Right lobe of liver (tissue), 6 donors: ENCODE results near the gene OPCML. TPM values are rescaled to one million over a fixed set of nuclear protein-coding genes. Genes with fewer than 3 reads are reported as not detected.

Source experiments
- ATAC-seq, 4 donors: fragments of 200-7000 bp; cut with Tn5 transposase; one replicate each; pipeline ENCODE4 v1.9.1; 2020; ENCODE audit warnings: mild to moderate bottlenecking in 4 of 4, moderate library complexity in 4 of 4
- DNase-seq, 3 donors: peaks; one replicate each; pipeline ENCODE4 v3.0.0-alpha.2; 2020
- H3K27ac ChIP-seq, 3 donors: fragments of 200-600 bp; one replicate each; pipeline ENCODE4 v1.8.0; 2022
- H3K27me3 ChIP-seq, 2 donors: fragments of 200-600 bp; one replicate each; pipeline ENCODE4 v1.8.0; 2022
- H3K36me3 ChIP-seq, 4 donors: fragments of 200-600 bp; sonication (generic) in 1 of 4; one replicate each; pipeline versions ENCODE4 v1.5.1 to v1.8.0; 2017 to 2022; ENCODE audit warnings: control low read depth in 1 of 4
- H3K4me1 ChIP-seq, 4 donors: fragments of 200-600 bp; sonication (generic) in 1 of 4; one replicate each; pipeline versions ENCODE4 v1.5.1 to v1.8.0; 2017 to 2022; ENCODE audit warnings: control low read depth in 1 of 4
- H3K4me3 ChIP-seq, 3 donors: fragments of 200-600 bp; one replicate each; pipeline ENCODE4 v1.8.0; 2022
- H3K9me3 ChIP-seq, 4 donors: fragments of 200-600 bp; sonication (generic) in 1 of 4; one replicate each; pipeline versions ENCODE4 v1.5.1 to v1.8.0; 2017 to 2022; ENCODE audit warnings: control low read depth in 1 of 4
- POLR2A ChIP-seq: fragments of 450-650 bp; IDR thresholded peaks from one replicate; pipeline ENCODE4 v1.6.1; 2017; ENCODE audit warnings: antibody characterized with exemption, mild to moderate bottlenecking
- WGBS: methylation state at CpG from one replicate; pipeline ENCODE4 v1.1.6; 2018; ENCODE audit warnings: low coverage, low lambda C conversion rate; ENCODE audit not compliant: insufficient coverage; ENCODE audit errors: missing lambda C conversion rate; 5-methylcytosine and 5-hydroxymethylcytosine counted together
- intact Hi-C, 2 donors: fragments of 100-400 bp; cut with DNase I; formaldehyde crosslinking; loops; one replicate each; pipeline versions ENCODE4 v1.11.2 to v1.14.1; 2022
- total RNA-seq, 6 experiments: library from RNA; depleted of rRNA in 2 of 6; stranded (reverse); fragments of >200 nt in 2 of 6; fragmentation: NEBNext Ultra II Directional in 3 of 6; extraction: Animal tissue kit (Norgen Biotek cat#: 25700) in 3 of 6; gene quantifications; one replicate each; pipeline versions ENCODE4 v1.1.0 to v1.2.4, GENCODE V29; 2016 to 2023
- TF ChIP-seq, protein P1 (sequence below), 4 donors: fragments of 200-600 bp in 3 of 4; fragments of 450-650 bp in 1 of 4; IDR thresholded peaks; one replicate each; pipeline versions ENCODE4 v1.5.1 to v1.8.0; 2016 to 2022; ENCODE audit warnings: antibody characterized with exemption in 4 of 4, mild to moderate bottlenecking in 2 of 4
- donor health status: DM: no; HTN: yes; CAD: no.
- donor health status: DM: no; HTN: no; CAD: no.
- donor health status: DM: no; HTN: no; CAD: no.
- donor health status: DM: no; HTN: yes; CAD: no.
- donor health status: DM: no; HTN: yes; CAD: no.

The OPCML gene
- total RNA-seq, 6 experiments from 2014 or later = 0.11 TPM; not detected in 5

DNA sequence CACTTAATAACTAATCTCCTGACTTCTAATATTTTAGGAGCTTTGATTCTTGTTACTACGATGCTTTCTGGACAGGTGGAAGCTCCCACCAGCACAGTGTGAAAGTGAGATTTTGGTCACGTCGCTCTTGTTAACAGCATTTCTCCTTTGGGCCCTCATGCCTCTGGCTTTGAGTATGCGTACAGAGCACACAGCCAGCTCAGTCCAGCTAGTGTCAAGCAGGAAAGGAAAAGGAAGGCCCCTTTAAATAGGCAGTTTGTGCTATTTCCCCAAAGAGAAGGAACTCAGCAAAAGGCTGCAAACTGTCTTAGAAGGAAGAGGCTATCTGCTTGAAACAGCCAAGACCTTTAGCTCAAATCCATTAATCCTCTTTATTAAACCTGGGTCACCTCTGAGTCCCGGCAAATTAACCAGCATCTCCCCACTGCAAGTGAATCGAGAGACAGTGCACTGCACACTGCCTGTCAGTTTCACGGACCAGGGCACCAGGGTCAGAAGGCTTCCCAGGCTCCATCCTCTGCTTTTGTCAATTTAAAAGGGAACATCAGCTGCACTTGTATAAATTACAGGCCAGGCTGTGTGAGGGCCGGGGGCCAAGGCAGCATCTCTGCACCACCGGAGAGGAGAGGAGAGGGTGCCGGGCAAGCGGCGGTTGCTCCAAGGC is 34.7 kb downstream of the OPCML start:
- Histone ChIP-seq H3K36me3 (no peaks in the 10 kb centered on the region), H3K27me3 (no peaks in the 10 kb centered on the region), H3K27ac (no peak overlapping the region), H3K4me1 (no peaks in the 10 kb centered on the region), H3K4me3 (no peak overlapping the region), H3K9me3 (no peaks in the 10 kb centered on the region)
- TF ChIP-seq POLR2A = no peak
- TF ChIP-seq, protein P1, sequence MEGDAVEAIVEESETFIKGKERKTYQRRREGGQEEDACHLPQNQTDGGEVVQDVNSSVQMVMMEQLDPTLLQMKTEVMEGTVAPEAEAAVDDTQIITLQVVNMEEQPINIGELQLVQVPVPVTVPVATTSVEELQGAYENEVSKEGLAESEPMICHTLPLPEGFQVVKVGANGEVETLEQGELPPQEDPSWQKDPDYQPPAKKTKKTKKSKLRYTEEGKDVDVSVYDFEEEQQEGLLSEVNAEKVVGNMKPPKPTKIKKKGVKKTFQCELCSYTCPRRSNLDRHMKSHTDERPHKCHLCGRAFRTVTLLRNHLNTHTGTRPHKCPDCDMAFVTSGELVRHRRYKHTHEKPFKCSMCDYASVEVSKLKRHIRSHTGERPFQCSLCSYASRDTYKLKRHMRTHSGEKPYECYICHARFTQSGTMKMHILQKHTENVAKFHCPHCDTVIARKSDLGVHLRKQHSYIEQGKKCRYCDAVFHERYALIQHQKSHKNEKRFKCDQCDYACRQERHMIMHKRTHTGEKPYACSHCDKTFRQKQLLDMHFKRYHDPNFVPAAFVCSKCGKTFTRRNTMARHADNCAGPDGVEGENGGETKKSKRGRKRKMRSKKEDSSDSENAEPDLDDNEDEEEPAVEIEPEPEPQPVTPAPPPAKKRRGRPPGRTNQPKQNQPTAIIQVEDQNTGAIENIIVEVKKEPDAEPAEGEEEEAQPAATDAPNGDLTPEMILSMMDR (IDR thresholded peaks at IDR 0.05) = no peak
- no peak for DNase-seq
- intact Hi-C loops = no loop called here
- WGBS = 58% methylated on average over 6 of the region's 12 CpGs
- no peak for ATAC-seq

- 73% methylated on average over 3 of the region's 5 CpGs for WGBS
Measured at GRCh38 chr11:133492895-133493294, 39.4 kb downstream of the OPCML start.

DNA sequence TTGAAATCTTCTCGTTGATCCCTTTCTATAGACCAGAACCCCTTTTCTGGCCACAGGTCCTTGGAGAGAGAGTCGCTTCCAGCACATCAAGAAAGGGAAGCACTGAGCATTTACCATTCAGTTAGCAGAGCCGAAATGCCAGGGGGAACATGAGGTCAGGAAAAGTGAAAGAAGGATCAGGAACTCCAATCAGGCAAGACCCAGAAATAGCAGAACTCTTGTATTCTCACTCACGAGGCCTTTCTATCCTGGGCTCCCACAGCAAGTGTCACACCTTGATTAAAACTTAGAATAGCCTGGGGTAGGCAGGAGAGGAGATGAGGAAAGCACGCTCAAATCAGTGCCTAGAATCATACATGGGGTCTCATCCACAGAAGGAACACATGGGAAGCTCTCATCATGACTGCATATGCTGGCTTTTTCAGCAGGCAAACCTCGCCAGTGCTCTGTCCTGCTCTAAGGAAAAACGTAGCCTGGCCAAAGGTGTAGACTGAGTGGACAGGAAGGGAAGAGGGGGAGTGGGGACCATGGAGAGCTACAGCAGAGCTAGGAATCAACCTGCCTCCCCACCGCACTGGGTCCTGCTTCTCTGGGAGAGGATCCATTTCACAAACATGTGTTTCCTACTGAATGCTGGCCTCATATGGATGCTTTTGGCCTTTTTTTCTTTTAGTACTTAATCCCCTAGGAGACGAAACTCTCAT is 40.5 kb downstream of the OPCML start:
- no peak overlapping the region for H3K4me3 ChIP-seq
- H3K4me1 ChIP-seq = no peaks in the 10 kb centered on the region
- no peak overlapping the region for H3K27ac ChIP-seq
- WGBS = 59% methylated on average over 8 of the region's 9 CpGs
- H3K27me3 ChIP-seq = no peaks in the 10 kb centered on the region
- TF ChIP-seq POLR2A = no peak
- TF ChIP-seq, protein P1 (IDR thresholded peaks at IDR 0.05) = no peak
- no peaks in the 10 kb centered on the region for H3K9me3 ChIP-seq
- ATAC-seq (no peak), DNase-seq (no peak)
- H3K36me3 ChIP-seq = no peaks in the 10 kb centered on the region
- intact Hi-C loops = no loop called here

More at GRCh38 chr11:133492895-133493294, 39.4 kb downstream of the OPCML start:
- H3K9me3 ChIP-seq = no peaks in the 10 kb centered on the region
- ATAC-seq (no peak), DNase-seq (no peak)
- TF ChIP-seq, protein P1 (IDR thresholded peaks at IDR 0.05) = no peak
- no peak for TF ChIP-seq POLR2A
- intact Hi-C loops = no loop called here
- no peaks in the 10 kb centered on the region for H3K27me3 ChIP-seq
- H3K4me3 ChIP-seq = no peak overlapping the region
- no peaks in the 10 kb centered on the region for H3K4me1 ChIP-seq
- H3K27ac ChIP-seq = no peak overlapping the region
- H3K36me3 ChIP-seq = no peaks in the 10 kb centered on the region

DNA sequence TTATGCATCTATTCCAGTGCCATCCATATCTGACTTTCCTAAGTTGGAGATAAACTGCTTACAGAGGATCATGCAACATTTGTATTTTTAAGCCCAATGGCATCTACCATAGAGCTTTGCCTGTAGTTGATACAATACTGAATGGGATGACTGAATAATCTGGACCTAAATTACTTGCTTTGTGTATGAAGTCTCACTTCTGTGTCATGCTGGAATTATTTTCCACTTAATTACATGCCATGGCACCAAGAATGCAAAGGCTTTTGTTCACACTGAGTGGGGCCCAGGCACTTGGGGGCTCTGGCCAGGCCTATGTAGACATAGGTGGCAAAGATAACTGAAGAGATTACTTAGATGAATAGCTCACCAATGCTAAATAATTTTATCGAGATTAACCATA is 51.6 kb downstream of the OPCML start:
- Histone ChIP-seq H3K27me3 (no peaks in the 10 kb centered on the region), H3K27ac (no peak overlapping the region), H3K36me3 (no peaks in the 10 kb centered on the region), H3K4me1 (no peaks in the 10 kb centered on the region), H3K9me3 (no peaks in the 10 kb centered on the region), H3K4me3 (no peak overlapping the region)
- DNase-seq (no peak), ATAC-seq (no peak)
- intact Hi-C loops = no loop called here
- TF ChIP-seq, protein P1 (IDR thresholded peaks at IDR 0.05) = no peak
- no peak for TF ChIP-seq POLR2A
- WGBS = 53% methylated on average over 1 of the region's 1 CpG
